Loucy (cell line): ENCODE results near the gene TRMO.

Source experiments
- H2AFZ ChIP-seq: fragments of 200-600 bp; sonication (generic); 2 replicates; pipeline ENCODE4 v1.6.0; 2016; ENCODE audit warnings: antibody characterized with exemption, mild to moderate bottlenecking, low read length, moderate library complexity
- H3F3A ChIP-seq: fragments of 200-600 bp; 2 replicates; pipeline ENCODE4 v1.6.0; 2016; ENCODE audit warnings: antibody characterized with exemption, low read depth, mild to moderate bottlenecking
- H3K27me3 ChIP-seq: fragments of 200-600 bp; sonication (generic); 2 replicates; pipeline ENCODE4 v1.6.1; 2014; ENCODE audit warnings: low read length, mild to moderate bottlenecking; ENCODE audit not compliant: insufficient read depth, poor library complexity, severe bottlenecking
- H3K36me3 ChIP-seq: fragments of 200-600 bp; sonication (generic); 2 replicates; pipeline ENCODE4 v1.6.1; 2016; ENCODE audit warnings: low read length; ENCODE audit not compliant: insufficient read depth
- H3K4me1 ChIP-seq: fragments of 200-600 bp; sonication (generic); 2 replicates; pipeline ENCODE4 v1.5.1; 2014; ENCODE audit warnings: low read length, mild to moderate bottlenecking; ENCODE audit not compliant: insufficient read depth, poor library complexity, severe bottlenecking
- H3K4me2 ChIP-seq: fragments of 200-600 bp; sonication (generic); 2 replicates; pipeline ENCODE4 v1.6.0; 2014; ENCODE audit warnings: antibody characterized with exemption, low read length, low read depth, mild to moderate bottlenecking; ENCODE audit not compliant: poor library complexity, severe bottlenecking
- H3K4me3 ChIP-seq: fragments of 200-600 bp; sonication (generic); 2 replicates; pipeline ENCODE4 v1.5.1; 2014; ENCODE audit warnings: low read length, mild to moderate bottlenecking, mixed read lengths; ENCODE audit not compliant: poor library complexity, severe bottlenecking
- H3K79me2 ChIP-seq: fragments of 200-600 bp; sonication (generic); 2 replicates; pipeline ENCODE4 v1.6.1; 2014; ENCODE audit warnings: low read length; ENCODE audit not compliant: insufficient read depth
- H3K9ac ChIP-seq: fragments of 200-600 bp; sonication (generic); 2 replicates; pipeline ENCODE4 v1.6.0; 2014; ENCODE audit warnings: mild to moderate bottlenecking, low read depth, low read length, moderate library complexity; ENCODE audit not compliant: poor library complexity, severe bottlenecking
- H3K9me2 ChIP-seq: fragments of 200-600 bp; sonication (generic); replicated peaks from 2 replicates; pipeline ENCODE4 v1.6.1; 2016; ENCODE audit warnings: low read depth, low read length, mixed read lengths
- H3K9me3 ChIP-seq: fragments of 200-600 bp; sonication (generic); 2 replicates; pipeline ENCODE4 v1.6.1; 2014; ENCODE audit warnings: mild to moderate bottlenecking, antibody characterized with exemption, low read length, low read depth; ENCODE audit not compliant: insufficient read depth
- H4K20me1 ChIP-seq: fragments of 200-600 bp; sonication (generic); 2 replicates; pipeline ENCODE4 v1.6.0; 2014; ENCODE audit warnings: antibody characterized with exemption, low read length, mild to moderate bottlenecking; ENCODE audit not compliant: insufficient read depth, poor library complexity, severe bottlenecking
- CTCF ChIP-seq: fragments of 200-600 bp; sonication (generic); conservative IDR thresholded peaks from 2 replicates; pipeline ENCODE4 v1.5.1; 2014; ENCODE audit warnings: mild to moderate bottlenecking, antibody characterized with exemption, low read length
- EZH2phosphoT487 ChIP-seq: fragments of 200-600 bp; IDR thresholded peaks from 2 replicates; pipeline ENCODE4 v1.6.1; 2018; ENCODE audit warnings: antibody characterized with exemption, mild to moderate bottlenecking, moderate library complexity, borderline replicate concordance

Gene TRMO

GRCh38 chr9:97855899-97856298 lies 66.4 kb downstream of the TRMO start:
- Histone ChIP-seq H2AFZ (no peak overlapping the region), H3F3A (no peaks in the 10 kb centered on the region), H3K9me3 (no peaks in the 10 kb centered on the region), H3K4me1 (no peaks in the 10 kb centered on the region), H3K9me2 (no peaks in the 10 kb centered on the region), H3K4me2 (no peak overlapping the region), H3K4me3 (no peak overlapping the region), H4K20me1 (no peaks in the 10 kb centered on the region), H3K9ac (no peak overlapping the region), H3K79me2 (no peaks in the 10 kb centered on the region), H3K27me3 (peaks cover 6% of the 10 kb centered on the region), H3K36me3 (no peaks in the 10 kb centered on the region)
- no peak for TF ChIP-seq EZH2phosphoT487
- no peak for TF ChIP-seq CTCF

DNA sequence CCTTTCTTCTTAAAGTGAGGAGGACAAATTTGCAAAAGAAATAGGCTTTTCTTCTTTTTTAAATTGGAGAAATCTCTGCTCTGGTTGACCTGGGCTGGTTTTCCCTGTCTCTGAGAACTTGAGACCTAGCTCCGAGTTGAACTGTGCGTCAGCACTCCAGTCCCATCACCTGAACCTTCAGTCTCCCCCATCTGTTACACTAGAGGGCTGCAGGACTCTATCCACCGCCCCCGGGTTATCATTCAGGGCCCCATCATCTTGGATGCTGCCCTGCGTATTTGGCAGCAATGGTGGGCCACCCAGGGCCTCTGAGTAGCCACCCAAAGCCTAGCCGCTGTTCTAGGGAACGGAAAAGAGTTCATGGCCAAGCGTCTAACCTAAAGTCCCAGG lies 66.8 kb downstream of the TRMO start:
- Histone ChIP-seq H3K4me3 (no peak overlapping the region), H2AFZ (no peak overlapping the region), H3K9me2 (no peaks in the 10 kb centered on the region), H3F3A (no peaks in the 10 kb centered on the region), H3K9ac (no peak overlapping the region), H3K4me1 (no peaks in the 10 kb centered on the region), H3K9me3 (no peaks in the 10 kb centered on the region), H3K4me2 (no peak overlapping the region), H4K20me1 (no peaks in the 10 kb centered on the region), H3K27me3 (peaks cover 6% of the 10 kb centered on the region), H3K79me2 (no peaks in the 10 kb centered on the region), H3K36me3 (no peaks in the 10 kb centered on the region)
- TF ChIP-seq CTCF: no peak
- TF ChIP-seq EZH2phosphoT487: no peak

GRCh38 chr9:97854696-97855485 lies 67.4 kb downstream of the TRMO start:
- no peaks in the 10 kb centered on the region for H3K9me2 ChIP-seq
- TF ChIP-seq EZH2phosphoT487: no peak
- TF ChIP-seq CTCF: no peak
- peaks cover 6% of the 10 kb centered on the region for H3K27me3 ChIP-seq

More at GRCh38 chr9:97854696-97855485, 67.4 kb downstream of the TRMO start:
- Histone ChIP-seq H4K20me1 (no peaks in the 10 kb centered on the region), H3K4me2 (no peak overlapping the region), H3K9ac (no peak overlapping the region), H3K36me3 (no peaks in the 10 kb centered on the region), H3F3A (no peaks in the 10 kb centered on the region), H3K79me2 (no peaks in the 10 kb centered on the region), H3K9me3 (no peaks in the 10 kb centered on the region), H3K4me1 (no peaks in the 10 kb centered on the region), H3K4me3 (no peak overlapping the region), H2AFZ (no peak overlapping the region)
